ENCODE results near the gene RAET1E.
"Not testable (repeated sequence)": the region's sequence is repeated elsewhere in the genome, so short reads cannot be mapped to it uniquely, and the experiment has no call there.

The RAET1E gene, protein sequence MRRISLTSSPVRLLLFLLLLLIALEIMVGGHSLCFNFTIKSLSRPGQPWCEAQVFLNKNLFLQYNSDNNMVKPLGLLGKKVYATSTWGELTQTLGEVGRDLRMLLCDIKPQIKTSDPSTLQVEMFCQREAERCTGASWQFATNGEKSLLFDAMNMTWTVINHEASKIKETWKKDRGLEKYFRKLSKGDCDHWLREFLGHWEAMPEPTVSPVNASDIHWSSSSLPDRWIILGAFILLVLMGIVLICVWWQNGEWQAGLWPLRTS

DNA sequence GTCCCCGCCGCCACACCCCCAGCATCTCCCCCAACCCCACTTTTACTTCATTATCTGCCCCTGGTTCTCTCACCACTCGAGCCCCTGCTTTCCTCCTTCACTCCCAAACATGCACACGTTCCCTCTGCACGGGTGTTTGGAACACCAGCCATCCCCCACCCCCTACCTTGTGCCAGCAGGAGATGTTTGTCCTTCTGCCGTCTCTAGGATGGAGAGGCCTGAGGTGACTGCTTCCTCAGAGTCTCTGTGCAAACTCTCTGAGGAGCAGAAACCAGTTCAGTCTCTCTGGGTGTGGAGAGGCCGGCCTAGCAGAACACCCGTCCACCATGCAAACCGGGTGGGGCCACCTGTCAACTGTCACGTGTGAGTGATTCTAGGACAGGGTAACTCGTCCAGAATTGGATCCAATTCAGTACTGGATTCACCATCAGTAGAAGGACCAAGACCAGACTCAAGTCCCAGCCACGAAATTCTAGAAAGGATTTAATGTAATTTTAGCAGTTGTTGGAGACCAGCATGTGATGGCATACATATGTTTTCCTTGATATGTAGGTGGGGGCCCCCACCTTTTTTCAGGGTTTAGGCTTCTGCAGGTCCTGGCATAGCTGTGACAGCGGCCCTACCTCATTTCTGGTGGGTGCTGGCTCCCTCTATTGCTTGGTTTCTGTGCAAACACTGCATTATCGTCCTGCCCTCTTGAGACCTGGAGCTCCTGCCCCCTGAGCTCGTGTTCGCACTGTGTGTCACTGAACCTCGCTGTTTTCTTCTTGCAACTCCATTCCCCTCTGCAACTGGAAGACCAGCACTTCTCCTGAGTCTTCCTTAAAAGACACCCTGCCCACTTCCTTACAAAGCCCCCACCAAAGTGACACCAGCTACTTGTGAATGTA is at the start of gene RAET1E:
RAET1E (minus strand) TSS at position 259 of the 890 bp plus-strand sequence. CDS start 7,212 bp downstream, outside the sequence.
- peak within 1 kb of the TSS; percentile 22 for H3K4me3 ChIP-seq (ENCODE audit: low read length)

DNA sequence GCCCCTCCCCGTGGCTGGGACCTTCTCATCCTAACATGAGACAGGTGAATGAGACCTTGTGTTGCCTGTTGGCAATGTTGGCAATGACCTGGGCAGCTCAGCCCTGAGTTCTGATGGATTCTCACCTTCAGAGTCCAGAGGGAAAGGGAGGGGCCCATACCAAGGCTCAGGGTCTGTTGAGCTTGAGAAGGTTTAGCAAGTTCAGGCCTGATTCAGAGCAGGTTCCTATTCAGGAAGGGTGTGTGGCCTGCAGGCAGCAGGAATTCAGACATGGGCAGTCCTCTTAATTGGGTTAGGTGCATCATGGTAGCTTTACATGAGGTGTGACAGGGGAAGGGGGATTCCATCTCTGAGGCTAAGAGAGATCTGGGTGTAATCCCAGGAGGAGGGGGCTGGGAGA is 49.6 kb upstream of the RAET1E start:
- H3K27ac ChIP-seq (ENCODE audit: low read depth, low read length); H3K4me3 ChIP-seq (ENCODE audit: low read length); H3K9ac ChIP-seq (ENCODE audit: low read length); H3K4me1 ChIP-seq (ENCODE audit: control insufficient read depth, insufficient read depth, low read length); H3K36me3 ChIP-seq (ENCODE audit: control insufficient read depth, insufficient read depth, low read length): not testable (repeated sequence)
- H3K27me3 ChIP-seq (ENCODE audit: control insufficient read depth, insufficient read depth, low read length): peaks cover 15% of the 10 kb centered on the region

More for the DNA sequence above, at the start of gene RAET1E:
- Histone ChIP-seq H3K36me3 (ENCODE audit: control insufficient read depth, insufficient read depth, low read length) (no peaks in the 10 kb centered on the region), H3K9ac (ENCODE audit: low read length) (no peak within 1 kb of the TSS), H3K27me3 (ENCODE audit: control insufficient read depth, insufficient read depth, low read length) (peaks cover 2% of the 10 kb centered on the region), H3K27ac (ENCODE audit: low read depth, low read length) (peak within 1 kb of the TSS; percentile 35), H3K4me1 (ENCODE audit: control insufficient read depth, insufficient read depth, low read length) (peaks cover 9% of the 10 kb centered on the region)

GRCh38 chr6:149946631-149947030 is 48.7 kb upstream of the RAET1E start:
- H3K9ac ChIP-seq (ENCODE audit: low read length); H3K36me3 ChIP-seq (ENCODE audit: control insufficient read depth, insufficient read depth, low read length); H3K4me1 ChIP-seq (ENCODE audit: control insufficient read depth, insufficient read depth, low read length); H3K27ac ChIP-seq (ENCODE audit: low read depth, low read length); H3K4me3 ChIP-seq (ENCODE audit: low read length): not testable (repeated sequence)
- peaks cover 22% of the 10 kb centered on the region for H3K27me3 ChIP-seq (ENCODE audit: control insufficient read depth, insufficient read depth, low read length)

DNA sequence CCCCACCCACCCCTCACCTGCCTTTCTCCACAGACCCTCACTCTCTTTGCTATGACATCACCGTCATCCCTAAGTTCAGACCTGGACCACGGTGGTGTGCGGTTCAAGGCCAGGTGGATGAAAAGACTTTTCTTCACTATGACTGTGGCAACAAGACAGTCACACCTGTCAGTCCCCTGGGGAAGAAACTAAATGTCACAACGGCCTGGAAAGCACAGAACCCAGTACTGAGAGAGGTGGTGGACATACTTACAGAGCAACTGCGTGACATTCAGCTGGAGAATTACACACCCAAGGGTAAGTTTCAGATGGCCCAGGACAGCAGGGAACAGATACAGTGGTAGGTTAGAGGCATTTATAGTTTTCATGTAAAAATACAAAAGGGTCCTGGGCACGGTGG is 47.4 kb upstream of the RAET1E start:
- H3K4me1 ChIP-seq (ENCODE audit: control insufficient read depth, insufficient read depth, low read length); H3K9ac ChIP-seq (ENCODE audit: low read length); H3K4me3 ChIP-seq (ENCODE audit: low read length); H3K36me3 ChIP-seq (ENCODE audit: control insufficient read depth, insufficient read depth, low read length); H3K27ac ChIP-seq (ENCODE audit: low read depth, low read length): not testable (repeated sequence)
- peaks cover 27% of the 10 kb centered on the region for H3K27me3 ChIP-seq (ENCODE audit: control insufficient read depth, insufficient read depth, low read length)

GRCh38 chr6:149943321-149943720 is 45.4 kb upstream of the RAET1E start:
- not testable (repeated sequence) for H3K4me1 ChIP-seq (ENCODE audit: control insufficient read depth, insufficient read depth, low read length); H3K4me3 ChIP-seq (ENCODE audit: low read length); H3K36me3 ChIP-seq (ENCODE audit: control insufficient read depth, insufficient read depth, low read length); H3K9ac ChIP-seq (ENCODE audit: low read length); H3K27ac ChIP-seq (ENCODE audit: low read depth, low read length)
- peaks cover 43% of the 10 kb centered on the region for H3K27me3 ChIP-seq (ENCODE audit: control insufficient read depth, insufficient read depth, low read length)

GRCh38 chr6:149942461-149942829 is 44.5 kb upstream of the RAET1E start:
- Histone ChIP-seq H3K4me3 (ENCODE audit: low read length) (peak overlapping the region; percentile 70), H3K4me1 (ENCODE audit: control insufficient read depth, insufficient read depth, low read length) (peaks cover 7% of the 10 kb centered on the region), H3K9ac (ENCODE audit: low read length) (no peak overlapping the region), H3K36me3 (ENCODE audit: control insufficient read depth, insufficient read depth, low read length) (no peaks in the 10 kb centered on the region), H3K27ac (ENCODE audit: low read depth, low read length) (no peak overlapping the region), H3K27me3 (ENCODE audit: control insufficient read depth, insufficient read depth, low read length) (peaks cover 41% of the 10 kb centered on the region)

DNA sequence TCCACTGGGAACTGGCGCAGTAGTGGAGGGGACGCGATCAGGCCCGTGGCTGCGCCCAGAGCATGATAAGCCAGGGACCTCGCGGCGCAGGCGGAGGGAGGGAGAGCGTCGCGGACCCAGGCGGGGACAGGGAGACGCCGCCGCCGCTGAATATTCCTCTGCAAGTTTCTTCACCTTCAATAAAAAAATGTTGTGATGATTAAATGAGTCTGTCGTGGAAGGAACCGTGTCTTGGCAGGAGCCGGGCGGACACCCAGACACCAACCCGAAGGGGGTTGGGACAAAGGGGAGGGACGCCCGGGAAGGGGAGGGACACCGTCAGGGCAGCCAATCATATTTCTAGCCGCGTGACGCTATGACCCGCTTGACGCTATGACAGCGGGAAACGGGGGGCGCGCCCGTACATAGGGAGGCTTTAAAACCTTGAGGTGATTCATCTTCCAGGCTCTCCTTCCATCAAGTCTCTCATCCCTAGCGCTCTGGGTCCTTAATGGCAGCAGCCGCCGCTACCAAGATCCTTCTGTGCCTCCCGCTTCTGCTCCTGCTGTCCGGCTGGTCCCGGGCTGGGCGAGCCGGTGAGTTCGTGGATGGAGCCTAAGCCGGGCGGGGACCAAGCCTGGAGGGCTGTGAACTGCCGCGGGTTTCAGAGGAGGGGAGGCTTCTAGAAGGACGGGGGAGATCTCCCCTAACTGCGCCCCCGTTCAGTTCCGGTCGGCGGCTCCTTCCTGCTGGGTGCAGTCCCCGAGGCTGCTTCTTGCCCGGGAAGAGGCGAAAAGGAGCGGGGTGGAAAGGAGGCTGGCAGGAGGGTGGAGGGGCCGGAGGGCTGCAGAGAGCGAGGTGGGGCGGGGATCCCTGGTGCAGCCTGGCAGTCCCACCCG is 43.9 kb upstream of the RAET1E start, which contains the start of gene ULBP2:
ULBP2 (plus strand) TSS at position 432 of the 878 bp plus-strand sequence; CDS start at position 491, 59 bp downstream.
- Histone ChIP-seq H3K4me1 (ENCODE audit: control insufficient read depth, insufficient read depth, low read length) (peaks cover 7% of the 10 kb centered on the region), H3K9ac (ENCODE audit: low read length) (no peak within 1 kb of the TSS), H3K27me3 (ENCODE audit: control insufficient read depth, insufficient read depth, low read length) (peaks cover 42% of the 10 kb centered on the region), H3K36me3 (ENCODE audit: control insufficient read depth, insufficient read depth, low read length) (no peaks in the 10 kb centered on the region), H3K4me3 (ENCODE audit: low read length) (peak within 1 kb of the TSS; percentile 70), H3K27ac (ENCODE audit: low read depth, low read length) (no peak within 1 kb of the TSS)

DNA sequence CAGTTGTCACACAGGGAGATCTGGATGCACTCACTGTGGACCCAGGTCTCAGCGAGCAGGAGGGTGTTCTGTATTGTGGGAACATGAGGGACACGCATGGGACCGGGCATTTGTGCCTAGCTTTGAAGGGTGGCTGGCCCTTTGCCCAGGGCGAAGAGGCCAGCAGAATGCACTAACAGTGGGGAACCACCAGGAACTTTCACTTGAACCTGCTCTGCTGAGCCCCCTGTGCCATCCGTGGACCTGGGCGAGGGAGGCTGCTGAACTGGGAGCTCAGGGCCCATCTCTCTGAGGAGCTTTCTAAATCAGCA is 42.7 kb upstream of the RAET1E start:
- Histone ChIP-seq H3K9ac (ENCODE audit: low read length) (no peak overlapping the region), H3K27ac (ENCODE audit: low read depth, low read length) (no peak overlapping the region), H3K36me3 (ENCODE audit: control insufficient read depth, insufficient read depth, low read length) (no peaks in the 10 kb centered on the region), H3K4me1 (ENCODE audit: control insufficient read depth, insufficient read depth, low read length) (peaks cover 7% of the 10 kb centered on the region), H3K27me3 (ENCODE audit: control insufficient read depth, insufficient read depth, low read length) (peaks cover 50% of the 10 kb centered on the region), H3K4me3 (ENCODE audit: low read length) (no peak overlapping the region)

DNA sequence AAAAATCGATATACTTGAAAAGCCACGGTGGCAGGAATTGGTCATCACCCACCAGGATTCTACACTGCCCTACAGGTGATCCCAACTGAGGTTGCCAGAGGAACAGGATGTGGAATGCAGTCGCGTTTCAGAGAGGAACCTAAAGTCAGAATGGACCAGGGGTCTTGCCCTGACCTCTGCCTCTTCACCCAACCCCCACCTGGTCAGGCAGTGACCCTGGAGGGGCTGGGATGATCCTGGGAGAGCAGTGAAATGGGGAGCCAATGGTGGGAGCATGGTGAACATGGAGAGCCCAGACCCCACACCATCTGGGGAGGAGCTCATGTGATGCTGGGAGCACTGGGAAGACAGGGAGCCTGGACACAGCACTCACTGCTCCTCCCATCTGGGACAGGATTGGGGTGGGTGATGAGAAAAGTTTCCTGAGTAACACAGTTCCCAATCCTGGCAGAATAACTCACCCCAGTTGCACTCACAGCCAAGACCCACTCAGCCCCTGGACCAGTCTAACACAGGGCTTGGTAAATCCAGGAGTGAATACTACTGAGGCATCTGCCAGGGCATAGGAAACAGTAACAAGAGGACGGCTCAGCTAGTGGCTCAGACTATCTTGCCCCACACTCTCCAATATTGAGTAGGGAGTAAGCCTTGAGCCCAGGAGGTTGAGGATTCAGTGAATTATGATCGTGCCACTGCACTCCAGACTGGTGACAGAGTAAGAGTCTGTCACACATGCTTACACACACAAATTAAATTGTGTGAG is 42.2 kb upstream of the RAET1E start:
- no peak overlapping the region for H3K27ac ChIP-seq (ENCODE audit: low read depth, low read length)
- peaks cover 55% of the 10 kb centered on the region for H3K27me3 ChIP-seq (ENCODE audit: control insufficient read depth, insufficient read depth, low read length)
- no peaks in the 10 kb centered on the region for H3K36me3 ChIP-seq (ENCODE audit: control insufficient read depth, insufficient read depth, low read length)
- no peak overlapping the region for H3K9ac ChIP-seq (ENCODE audit: low read length)
- H3K4me3 ChIP-seq (ENCODE audit: low read length): no peak overlapping the region
- H3K4me1 ChIP-seq (ENCODE audit: control insufficient read depth, insufficient read depth, low read length): peaks cover 7% of the 10 kb centered on the region

DNA sequence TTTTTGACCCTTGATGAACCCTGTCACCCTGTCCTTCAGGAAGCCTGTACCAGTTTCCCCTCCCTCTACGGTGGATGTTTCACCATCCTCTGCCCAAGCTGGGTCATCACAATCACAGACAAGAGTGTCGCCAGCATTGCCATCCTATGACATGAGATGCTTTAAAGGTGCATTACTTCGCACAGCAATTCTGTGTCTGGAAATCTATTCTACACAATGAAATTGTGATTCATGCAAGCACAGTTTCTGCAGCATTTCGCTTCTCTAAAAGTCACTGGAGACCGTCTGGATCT is 41.4 kb upstream of the RAET1E start:
- H3K9ac ChIP-seq (ENCODE audit: low read length): no peak overlapping the region
- no peak overlapping the region for H3K27ac ChIP-seq (ENCODE audit: low read depth, low read length)
- H3K4me3 ChIP-seq (ENCODE audit: low read length): no peak overlapping the region
- peaks cover 7% of the 10 kb centered on the region for H3K4me1 ChIP-seq (ENCODE audit: control insufficient read depth, insufficient read depth, low read length)
- no peaks in the 10 kb centered on the region for H3K36me3 ChIP-seq (ENCODE audit: control insufficient read depth, insufficient read depth, low read length)
- H3K27me3 ChIP-seq (ENCODE audit: control insufficient read depth, insufficient read depth, low read length): peaks cover 55% of the 10 kb centered on the region

- peak overlapping the region; percentile 62 for H3K4me3 ChIP-seq (ENCODE audit: low read length)
- peaks cover 7% of the 10 kb centered on the region for H3K4me1 ChIP-seq (ENCODE audit: control insufficient read depth, insufficient read depth, low read length)
- peaks cover 55% of the 10 kb centered on the region for H3K27me3 ChIP-seq (ENCODE audit: control insufficient read depth, insufficient read depth, low read length)
- H3K9ac ChIP-seq (ENCODE audit: low read length): no peak overlapping the region
- no peak overlapping the region for H3K27ac ChIP-seq (ENCODE audit: low read depth, low read length)
- H3K36me3 ChIP-seq (ENCODE audit: control insufficient read depth, insufficient read depth, low read length): no peaks in the 10 kb centered on the region
These were observed 40.9 kb upstream of the RAET1E start for GRCh38 chr6:149938571-149939355.
